GM12874 (cell line): Measurements from ENCODE around the gene DNAJC24.

Source experiments
- CTCF ChIP-seq: IDR thresholded peaks from 2 replicates; pipeline ENCODE4 v1.5.1; 2011; ENCODE audit warnings: low read depth, mild to moderate bottlenecking, control low read depth, low read length, moderate library complexity; ENCODE audit not compliant: insufficient read depth

The DNAJC24 gene

GRCh38 chr11:31433851-31434250, 64.2 kb downstream of the DNAJC24 start:
- TF ChIP-seq CTCF: no peak

GRCh38 chr11:31437742-31438435, 68.2 kb downstream of the DNAJC24 start:
- TF ChIP-seq CTCF: no peak

- no peak for TF ChIP-seq CTCF
These were observed 71.6 kb downstream of the DNAJC24 start for GRCh38 chr11:31441296-31441695.

- TF ChIP-seq CTCF: no peak
These were observed 72.4 kb downstream of the DNAJC24 start for GRCh38 chr11:31442086-31442485.

- no peak for TF ChIP-seq CTCF
These were observed 74.1 kb downstream of the DNAJC24 start for GRCh38 chr11:31443802-31444201.

- no peak for TF ChIP-seq CTCF
These were observed 76.0 kb downstream of the DNAJC24 start for GRCh38 chr11:31445621-31446020.

- TF ChIP-seq CTCF: no peak
These were observed 79.4 kb downstream of the DNAJC24 start for GRCh38 chr11:31449040-31449439.
